GM06990 (cell line): ENCODE measurements around the gene ANKRD13B.

Experiments used
- DNase-seq: peaks from one replicate; pipeline ENCODE4 v3.0.0-alpha.2; 2011; ENCODE audit not compliant: insufficient read length; ENCODE audit errors: extremely low read depth
- H3K27me3 ChIP-seq: replicated peaks from 2 replicates; pipeline ENCODE4 v1.6.0; 2011; ENCODE audit warnings: low read length; ENCODE audit not compliant: control insufficient read depth, insufficient read depth
- H3K36me3 ChIP-seq: 2 replicates; pipeline ENCODE4 v1.5.1; 2011; ENCODE audit warnings: low read length; ENCODE audit not compliant: control insufficient read depth, insufficient read depth
- H3K4me3 ChIP-seq: replicated peaks from 2 replicates; pipeline ENCODE4 v1.5.1; 2011; ENCODE audit warnings: low read depth, mild to moderate bottlenecking, control low read depth, low read length
- TF ChIP-seq, protein P1 (sequence below): IDR thresholded peaks from 2 replicates; pipeline ENCODE4 v1.5.1; 2011; ENCODE audit warnings: low read length, control low read depth, mild to moderate bottlenecking, inconsistent platforms; ENCODE audit not compliant: insufficient read depth, poor library complexity, severe bottlenecking

The ANKRD13B gene

GRCh38 chr17:29659155-29659554, 66.2 kb downstream of the ANKRD13B start:
- H3K36me3 ChIP-seq = peaks cover 4% of the 10 kb centered on the region
- H3K4me3 ChIP-seq = no peak overlapping the region
- no peaks in the 10 kb centered on the region for H3K27me3 ChIP-seq
- no peak for DNase-seq
- TF ChIP-seq, protein P1, sequence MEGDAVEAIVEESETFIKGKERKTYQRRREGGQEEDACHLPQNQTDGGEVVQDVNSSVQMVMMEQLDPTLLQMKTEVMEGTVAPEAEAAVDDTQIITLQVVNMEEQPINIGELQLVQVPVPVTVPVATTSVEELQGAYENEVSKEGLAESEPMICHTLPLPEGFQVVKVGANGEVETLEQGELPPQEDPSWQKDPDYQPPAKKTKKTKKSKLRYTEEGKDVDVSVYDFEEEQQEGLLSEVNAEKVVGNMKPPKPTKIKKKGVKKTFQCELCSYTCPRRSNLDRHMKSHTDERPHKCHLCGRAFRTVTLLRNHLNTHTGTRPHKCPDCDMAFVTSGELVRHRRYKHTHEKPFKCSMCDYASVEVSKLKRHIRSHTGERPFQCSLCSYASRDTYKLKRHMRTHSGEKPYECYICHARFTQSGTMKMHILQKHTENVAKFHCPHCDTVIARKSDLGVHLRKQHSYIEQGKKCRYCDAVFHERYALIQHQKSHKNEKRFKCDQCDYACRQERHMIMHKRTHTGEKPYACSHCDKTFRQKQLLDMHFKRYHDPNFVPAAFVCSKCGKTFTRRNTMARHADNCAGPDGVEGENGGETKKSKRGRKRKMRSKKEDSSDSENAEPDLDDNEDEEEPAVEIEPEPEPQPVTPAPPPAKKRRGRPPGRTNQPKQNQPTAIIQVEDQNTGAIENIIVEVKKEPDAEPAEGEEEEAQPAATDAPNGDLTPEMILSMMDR = no peak

- H3K4me3 ChIP-seq = no peak overlapping the region
- TF ChIP-seq, protein P1 = no peak
- no peak for DNase-seq
- no peaks in the 10 kb centered on the region for H3K27me3 ChIP-seq
- H3K36me3 ChIP-seq = peaks cover 4% of the 10 kb centered on the region
Measured at GRCh38 chr17:29661213-29661612, 68.3 kb downstream of the ANKRD13B start.

DNA sequence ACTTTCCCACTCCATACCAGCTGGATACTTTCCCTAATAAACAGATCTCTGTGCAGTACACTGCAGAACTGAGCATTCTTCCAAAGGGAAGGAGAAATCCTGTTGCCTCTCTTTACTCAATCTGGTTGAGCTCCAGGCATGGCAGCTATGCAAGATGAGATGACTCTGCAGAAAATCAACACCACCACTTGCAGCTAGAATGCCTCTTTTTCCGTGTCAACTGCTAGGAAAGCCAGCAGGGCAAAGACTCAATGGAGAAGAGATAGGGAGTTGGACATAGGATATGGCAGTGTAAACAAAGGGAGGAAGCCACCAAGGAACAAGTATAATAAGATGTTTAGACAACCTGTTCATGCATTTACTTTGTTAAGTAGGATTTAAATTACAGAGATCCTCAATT, 70.2 kb downstream of the ANKRD13B start:
- Histone ChIP-seq H3K4me3 (no peak overlapping the region), H3K27me3 (no peaks in the 10 kb centered on the region), H3K36me3 (peaks cover 4% of the 10 kb centered on the region)
- TF ChIP-seq, protein P1 = no peak
- DNase-seq = no peak
